Small intestine (tissue), 16 donors: ENCODE results near the gene MRPL27. TPM values are rescaled to one million over a fixed set of nuclear protein-coding genes. Genes with fewer than 3 reads are reported as not detected.
"Not testable (repeated sequence)": the region's sequence is repeated elsewhere in the genome, so short reads cannot be mapped to it uniquely, and the experiment has no call there.

Experiments used
- DNase-seq, 2 donors: peaks; one replicate each; pipeline versions ENCODE4 v3.0.0 to v3.0.0-alpha.2; 2013
- FAIRE-seq: peaks from 2 replicates; lab custom pipeline; 2012; peaks lifted over from hg19 to GRCh38; lab: Jason Lieb, UNC
- H3K27ac ChIP-seq, 3 donors: one replicate each; pipeline ENCODE4 v1.5.1; 2013; ENCODE audit warnings: low read length in 2 of 3, mild to moderate bottlenecking in 2 of 3, control low read depth in 1 of 3, inconsistent platforms in 1 of 3, low read depth in 1 of 3, moderate library complexity in 1 of 3
- H3K27me3 ChIP-seq, 3 donors: one replicate each; pipeline ENCODE4 v1.6.1; 2013; ENCODE audit warnings: low read length in 3 of 3, inconsistent platforms in 1 of 3; ENCODE audit not compliant: control insufficient read depth in 3 of 3, insufficient read depth in 3 of 3
- H3K36me3 ChIP-seq, 3 donors: one replicate each; pipeline ENCODE4 v1.6.1; 2013; ENCODE audit warnings: low read length in 3 of 3, inconsistent platforms in 1 of 3, low read depth in 1 of 3, mild to moderate bottlenecking in 1 of 3, moderate library complexity in 1 of 3; ENCODE audit not compliant: control insufficient read depth in 3 of 3, insufficient read depth in 2 of 3
- H3K4me1 ChIP-seq, 3 donors: one replicate each; pipeline ENCODE4 v1.6.1; 2013; ENCODE audit warnings: low read length in 2 of 3, inconsistent platforms in 1 of 3, low read depth in 1 of 3, mild to moderate bottlenecking in 1 of 3, moderate library complexity in 1 of 3; ENCODE audit not compliant: control insufficient read depth in 3 of 3, insufficient read depth in 2 of 3
- H3K4me3 ChIP-seq, 3 donors: one replicate each; pipeline ENCODE4 v1.5.1; 2013; ENCODE audit warnings: low read length in 3 of 3, control low read depth in 1 of 3, inconsistent platforms in 1 of 3, low read depth in 1 of 3, mild to moderate bottlenecking in 1 of 3, moderate library complexity in 1 of 3
- H3K9me3 ChIP-seq, 2 donors: one replicate each; pipeline ENCODE4 v1.6.1; 2013; ENCODE audit warnings: low read depth in 1 of 2, low read length in 1 of 2; ENCODE audit not compliant: control insufficient read depth in 2 of 2, insufficient read depth in 1 of 2
- WGBS, 3 donors: extraction: QIAGEN DNeasy Blood & Tissue Kit; methylation state at CpG; one replicate each; pipeline ENCODE4 v1.1.7; 2013; 5-methylcytosine and 5-hydroxymethylcytosine counted together
- long read RNA-seq, 10 donors: transcript quantifications; one replicate each; lab custom pipeline, GENCODE V29; 2026
- polyA plus RNA-seq, 4 donors: library from polyadenylated mRNA; stranded (reverse) in 3 of 4; unstranded in 1 of 4; fragments of 200-250 nt in 3 of 4; fragments of 120-200 nt in 1 of 4; gene quantifications; one replicate each; pipeline versions ENCODE4 v1.2.1 to v1.2.3, GENCODE V29; 2013
- donor health status: healthy with polysubstance abuse.
- donor health status: control.
- donor health status: control.
- donor health status: Bipolar disorder and iron deficiency.
- donor health status: healthy.

The MRPL27 gene
- polyA plus RNA-seq = 100 to 1,000 TPM in 3 of 4 donors, 10 to 100 TPM in 1; 70.9 to 247 (median 163) TPM
- long read RNA-seq, donor 1 = 0 reads
- long read RNA-seq, donor 2, transcript MRPL27-201 (4 exons, 716 nt) = major isoform, 35 of 44 reads
- long read RNA-seq, donor 2, partial matches to known transcripts = 5 of 44 reads
- long read RNA-seq, donor 2, other reads (novel, unspliced or antisense) = 0 of 44 reads
- long read RNA-seq, donor 3, transcript MRPL27-201 (4 exons, 716 nt) = major isoform, 37 of 50 reads
- long read RNA-seq, donor 3, partial matches to known transcripts = 11 of 50 reads
- long read RNA-seq, donor 3, other reads (novel, unspliced or antisense) = 0 of 50 reads
- long read RNA-seq, donor 4, partial matches to known transcripts = 0 of 2 reads
- long read RNA-seq, donor 4, other reads (novel, unspliced or antisense) = 0 of 2 reads
- long read RNA-seq, donor 5, transcript MRPL27-201 (4 exons, 716 nt) = major isoform, 14 of 25 reads
- long read RNA-seq, donor 5, partial matches to known transcripts = 10 of 25 reads
- long read RNA-seq, donor 5, other reads (novel, unspliced or antisense) = 0 of 25 reads
- long read RNA-seq, donor 6, transcript MRPL27-201 (4 exons, 716 nt) = major isoform, 24 of 30 reads
- long read RNA-seq, donor 6, partial matches to known transcripts = 5 of 30 reads
- long read RNA-seq, donor 6, other reads (novel, unspliced or antisense) = 0 of 30 reads
- long read RNA-seq, donor 7, transcript MRPL27-201 (4 exons, 716 nt) = major isoform, 78 of 112 reads
- long read RNA-seq, donor 7, partial matches to known transcripts = 29 of 112 reads
- long read RNA-seq, donor 7, other reads (novel, unspliced or antisense) = 0 of 112 reads
- long read RNA-seq, donor 8, transcript MRPL27-201 (4 exons, 716 nt) = major isoform, 6 of 6 reads
- long read RNA-seq, donor 8, partial matches to known transcripts = 0 of 6 reads
- long read RNA-seq, donor 8, other reads (novel, unspliced or antisense) = 0 of 6 reads
- long read RNA-seq, donor 9, transcript MRPL27-201 (4 exons, 716 nt) = major isoform, 12 of 12 reads
- long read RNA-seq, donor 9, partial matches to known transcripts = 0 of 12 reads
- long read RNA-seq, donor 9, other reads (novel, unspliced or antisense) = 0 of 12 reads
- long read RNA-seq, donor 10, transcript MRPL27-201 (4 exons, 716 nt) = major isoform, 50 of 59 reads
- long read RNA-seq, donor 10, partial matches to known transcripts = 5 of 59 reads
- long read RNA-seq, donor 10, other reads (novel, unspliced or antisense) = 0 of 59 reads

DNA sequence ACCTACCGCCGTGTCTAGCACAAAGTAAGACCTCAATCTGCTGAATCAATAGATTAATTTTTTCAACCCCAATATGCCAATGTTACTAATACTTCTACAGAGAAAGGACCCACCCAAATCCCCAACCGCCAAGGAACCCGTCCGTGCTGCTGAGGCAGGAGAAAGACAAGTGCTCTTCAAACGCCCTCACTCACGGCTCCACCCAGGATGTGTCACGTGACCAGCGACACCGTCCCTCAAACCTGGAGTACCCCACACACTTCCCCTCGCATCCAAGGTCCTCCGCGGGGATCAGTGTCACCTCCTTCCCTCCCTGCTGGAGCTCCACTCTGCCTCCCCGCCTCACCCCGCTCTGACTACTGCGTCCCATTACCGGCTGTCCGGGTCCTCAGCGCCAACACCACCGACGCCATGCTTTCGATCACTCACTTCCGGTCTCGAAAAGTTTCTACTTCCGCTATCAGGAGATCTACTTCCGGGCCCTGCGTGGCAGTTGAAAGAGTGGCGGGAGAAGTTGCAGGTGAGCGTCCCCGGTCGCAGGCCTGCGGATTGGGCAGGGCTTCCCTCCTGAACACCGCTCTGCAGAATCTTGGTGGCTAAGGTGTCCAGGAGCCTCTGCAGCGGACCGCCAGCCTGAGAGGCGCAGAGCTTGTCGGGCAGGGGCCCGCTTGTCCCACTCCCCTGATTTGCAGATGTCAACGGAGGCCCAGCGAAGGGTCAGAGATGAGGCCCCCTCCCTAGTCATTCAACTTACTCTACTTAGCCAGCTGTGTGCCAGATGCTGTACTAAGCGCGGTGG is at the start of gene MRPL27, which contains the start of gene EME1:
Gene MRPL27 (minus strand): TSS at position 427 of the 799 bp plus-strand sequence. CDS start 14 bp downstream, at position 413.
Gene EME1 (plus strand): TSS at position 472 of the 799 bp plus-strand sequence. CDS start 1,980 bp downstream, outside the sequence.
- Histone ChIP-seq H3K36me3 (peaks cover 8 to 25% (median 8%) of the 10 kb centered on the region in 3 donors), H3K27me3 (no peaks in the 10 kb centered on the region), H3K27ac (peak within 1 kb of the TSS; percentile 86 to 100 (median 91)), H3K9me3 (no peaks in the 10 kb centered on the region), H3K4me3 (peak within 1 kb of the TSS; percentile 74 to 87 (median 78)), H3K4me1 (peaks cover 3 to 13% (median 7%) of the 10 kb centered on the region in 3 donors)
- FAIRE-seq = no peak
- peak; percentile 94 to 97 for DNase-seq
- 1 to 2% (median 1%) methylated on average over 42 of the region's 42 CpGs for WGBS, 3 donors

DNA sequence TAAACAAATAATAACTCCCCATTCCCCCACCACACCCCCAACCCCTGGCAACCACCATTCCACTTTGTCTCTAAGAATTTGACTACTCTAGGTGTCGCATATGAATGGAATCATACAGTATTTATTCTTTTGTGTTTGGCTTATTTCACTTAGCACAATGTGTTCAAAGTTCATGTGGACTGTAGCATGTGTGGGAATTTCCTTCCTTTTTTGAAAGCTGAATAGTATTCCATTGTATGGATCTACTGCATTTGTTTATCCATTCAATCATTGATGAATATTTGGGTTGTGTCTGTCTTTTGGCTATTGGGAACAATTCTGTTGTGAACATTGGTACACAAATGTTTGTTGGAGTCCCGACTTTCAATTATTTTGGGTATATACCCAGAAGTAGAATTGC is 49.8 kb upstream of the MRPL27 start:
- Histone ChIP-seq H3K36me3 (no peaks in the 10 kb centered on the region), H3K4me1 (peaks cover 3 to 39% (median 9%) of the 10 kb centered on the region in 3 donors), H3K9me3 (peaks cover 0 to 4% of the 10 kb centered on the region in 2 donors), H3K27me3 (no peaks in the 10 kb centered on the region), H3K4me3 (no peak overlapping the region), H3K27ac (no peak overlapping the region)
- WGBS, 3 donors = 89 to 90% (median 90%) methylated on average over 2 of the region's 2 CpGs
- DNase-seq = no peak
- no peak for FAIRE-seq

DNA sequence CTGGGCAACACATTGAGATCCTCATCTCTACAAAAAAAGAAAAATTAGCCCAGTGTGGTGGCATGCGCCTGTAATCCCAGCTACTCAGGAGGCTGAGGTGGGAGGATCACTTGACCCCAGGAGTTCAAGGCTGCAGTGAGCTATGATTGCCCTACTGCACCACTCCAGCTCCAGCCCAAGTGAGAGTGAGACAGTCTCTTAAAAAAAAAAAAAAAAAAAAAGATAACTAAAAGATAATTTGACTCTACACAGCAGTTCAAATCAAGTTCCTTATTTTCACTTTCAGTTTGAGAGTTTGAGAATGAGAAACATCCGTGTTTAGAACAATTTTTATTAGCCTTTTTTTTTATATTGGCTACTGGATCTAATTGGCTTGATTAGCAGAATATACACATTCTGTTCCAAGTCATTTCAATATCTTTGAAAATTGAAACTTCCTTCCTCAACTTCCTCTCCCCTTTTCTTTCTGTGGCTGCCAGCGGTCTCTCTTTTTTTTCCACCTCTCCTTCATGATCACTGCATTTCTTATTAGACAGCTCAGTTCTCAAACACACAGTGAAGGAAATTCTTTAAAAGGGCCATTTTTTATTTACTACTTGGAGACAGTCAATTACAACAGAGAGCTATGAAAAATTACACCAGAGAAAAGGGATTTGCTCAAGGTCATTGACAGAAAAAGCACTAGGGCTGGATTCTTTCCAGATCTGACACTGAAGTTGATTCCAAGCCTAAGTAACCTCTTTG is 48.5 kb upstream of the MRPL27 start:
- peaks cover 0 to 4% of the 10 kb centered on the region in 2 donors for H3K9me3 ChIP-seq
- H3K36me3 ChIP-seq = no peaks in the 10 kb centered on the region
- peaks cover 3 to 28% (median 9%) of the 10 kb centered on the region in 3 donors for H3K4me1 ChIP-seq
- peak; percentile 31 to 66 for DNase-seq
- 14 to 31% (median 17%) methylated on average over 3 of the region's 3 CpGs for WGBS, 3 donors
- H3K27me3 ChIP-seq = no peaks in the 10 kb centered on the region
- no peak for FAIRE-seq
- H3K4me3 ChIP-seq = no peak overlapping the region
- peak overlapping the region; percentile 54 to 82 (median 61) for H3K27ac ChIP-seq

DNA sequence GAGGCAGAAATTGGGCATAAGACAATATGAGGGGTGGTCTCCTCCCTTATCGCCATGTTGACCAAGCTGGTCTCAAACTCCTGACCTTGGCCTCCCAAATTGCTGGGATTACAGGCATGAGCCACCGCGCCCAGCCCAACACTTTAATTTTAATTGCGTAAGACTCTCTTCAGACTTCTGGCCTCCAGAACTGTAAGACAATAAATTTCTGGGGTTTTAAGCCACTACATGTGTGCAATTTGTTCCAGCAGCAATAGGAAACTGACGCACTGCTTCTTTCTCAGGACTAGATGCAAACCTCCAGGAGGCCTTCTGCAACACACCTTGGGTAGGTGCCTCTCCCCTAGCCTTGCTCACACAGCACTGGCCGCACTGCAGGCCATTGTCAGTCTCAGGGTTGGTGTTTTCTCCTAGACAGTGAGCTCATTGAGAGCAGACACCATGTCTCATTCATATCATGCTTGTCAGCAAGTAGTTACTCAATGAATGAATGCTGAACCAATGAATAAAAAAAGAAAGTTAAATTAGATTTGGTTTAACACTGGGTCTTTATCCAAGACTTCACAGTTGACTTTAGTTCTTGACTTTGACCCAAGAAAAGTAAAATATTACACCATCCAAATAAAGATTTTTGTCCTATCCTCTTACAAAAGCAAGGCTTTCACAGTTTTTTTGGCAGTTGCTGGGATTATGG is 47.6 kb upstream of the MRPL27 start:
- no peak for FAIRE-seq
- 88 to 92% (median 90%) methylated on average over 6 of the region's 6 CpGs for WGBS, 3 donors
- H3K4me3 ChIP-seq = no peak overlapping the region
- no peaks in the 10 kb centered on the region for H3K36me3 ChIP-seq
- no peak for DNase-seq
- H3K27me3 ChIP-seq = no peaks in the 10 kb centered on the region
- peaks cover 3 to 24% (median 7%) of the 10 kb centered on the region in 3 donors for H3K4me1 ChIP-seq
- peak overlapping the region in 2 of 3 donors; percentile 9 to 79 for H3K27ac ChIP-seq
- H3K9me3 ChIP-seq = peaks cover 0 to 4% of the 10 kb centered on the region in 2 donors

DNA sequence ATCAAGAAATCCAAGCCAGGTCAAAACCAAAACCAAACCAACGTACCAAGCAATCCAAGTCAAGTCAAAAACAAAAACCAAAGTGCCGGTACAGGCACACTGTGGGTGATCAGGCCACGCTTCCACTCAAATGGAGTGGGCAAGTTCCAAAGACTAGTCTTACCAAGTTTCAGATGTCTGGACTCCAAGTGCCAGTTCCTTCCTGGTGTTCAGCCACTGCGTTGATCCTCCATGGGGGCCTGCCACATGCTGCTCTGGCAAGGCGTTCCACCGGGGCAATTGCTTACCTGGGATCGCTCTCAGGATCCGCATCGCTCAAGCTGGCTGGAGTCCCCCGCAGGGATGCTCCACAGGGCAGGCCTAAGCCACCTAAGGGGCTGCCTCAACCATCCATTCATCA is 46.6 kb upstream of the MRPL27 start:
- H3K4me3 ChIP-seq, DNase-seq, FAIRE-seq, H3K36me3 ChIP-seq, H3K9me3 ChIP-seq, H3K27ac ChIP-seq, H3K27me3 ChIP-seq: not testable (repeated sequence)
- H3K4me1 ChIP-seq = peaks cover 0 to 14% (median under 1%) of the 10 kb centered on the region in 3 donors
- WGBS, 3 donors = 97% methylated on average over 10 of the region's 10 CpGs

DNA sequence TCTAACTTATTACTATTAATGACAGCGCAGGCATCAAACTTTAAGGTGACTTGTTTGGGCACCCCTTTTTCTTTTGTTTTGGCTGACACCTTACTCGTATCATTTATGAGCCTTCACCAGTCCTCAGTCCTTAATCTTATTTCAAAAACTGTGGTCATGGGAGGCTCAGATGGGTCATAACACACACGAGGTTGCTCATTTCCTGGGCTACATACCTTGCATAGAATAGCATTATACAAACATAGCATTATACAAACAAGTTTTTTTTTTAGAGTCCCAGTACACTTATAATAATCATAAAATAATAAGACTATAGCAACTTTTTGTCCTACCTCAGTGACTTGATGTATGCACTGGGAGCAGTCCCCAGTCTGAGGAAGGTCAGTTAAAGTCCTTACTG is 41.8 kb upstream of the MRPL27 start:
- peaks cover 0 to 10% (median 0%) of the 10 kb centered on the region in 3 donors for H3K4me1 ChIP-seq
- FAIRE-seq (no peak), DNase-seq (no peak)
- H3K27me3 ChIP-seq = no peaks in the 10 kb centered on the region
- no peak overlapping the region for H3K4me3 ChIP-seq
- peaks cover 0 to 9% of the 10 kb centered on the region in 2 donors for H3K9me3 ChIP-seq
- no peaks in the 10 kb centered on the region for H3K36me3 ChIP-seq
- H3K27ac ChIP-seq = no peak overlapping the region
- 75 to 82% (median 75%) methylated on average over 3 of the region's 3 CpGs for whole genome bisulfite sequencing, 3 donors
